ENCODE measurements around the gene SLC35A2. TPM values are rescaled to one million over a fixed set of nuclear protein-coding genes. Genes with fewer than 3 reads are reported as not detected.
"Not testable (repeated sequence)": the region's sequence is repeated elsewhere in the genome, so short reads cannot be mapped to it uniquely, and the experiment has no call there.

SLC35A2 gene
- total RNA-seq, 4 donors from 2014 or later: 17.1 to 32.3 (median 24.3) TPM

- WGBS: 42% methylated on average over 5 of the region's 5 CpGs
- H3K9me3 ChIP-seq: no peaks in the 10 kb centered on the region
- H3K27ac ChIP-seq: no peak overlapping the region
- H3K4me1 ChIP-seq: no peaks in the 10 kb centered on the region
- H3K27me3 ChIP-seq: no peaks in the 10 kb centered on the region
- DNase-seq (ENCODE audit: low spot score in 2 of 2): no peak
- TF ChIP-seq POLR2AphosphoS5 (IDR thresholded peaks at IDR 0.05) (no peak), CTCF (IDR thresholded peaks at IDR 0.05) (no peak), EP300 (IDR thresholded peaks at IDR 0.05) (no peak), POLR2A (IDR thresholded peaks at IDR 0.05) (no peak)
- no peaks in the 10 kb centered on the region for H3K36me3 ChIP-seq
- H3K4me3 ChIP-seq: no peak overlapping the region
These were observed 56.5 kb downstream of the SLC35A2 start for GRCh38 chrX:48854898-48855297.

GRCh38 chrX:48854121-48854804 is 57.2 kb downstream of the SLC35A2 start:
- not testable (repeated sequence) for H3K4me1 ChIP-seq; H3K4me3 ChIP-seq; H3K9me3 ChIP-seq; DNase-seq (ENCODE audit: low spot score in 2 of 2); H3K27ac ChIP-seq; H3K27me3 ChIP-seq; H3K36me3 ChIP-seq
- WGBS: 89% methylated on average over 10 of the region's 12 CpGs

GRCh38 chrX:48853494-48853893 is 58.0 kb downstream of the SLC35A2 start:
- not testable (repeated sequence) for H3K9me3 ChIP-seq; DNase-seq (ENCODE audit: low spot score in 2 of 2); H3K36me3 ChIP-seq; H3K4me1 ChIP-seq; H3K27me3 ChIP-seq; H3K4me3 ChIP-seq; H3K27ac ChIP-seq

Other genes starting within 250 kb of the SLC35A2 start
- 1 to 10 TPM in 3 of 4 donors, under 1 TPM in 1; 0.68 to 5.2 (median 3.5) TPM for gene WAS, start 227.8 kb downstream of the SLC35A2 start, total RNA-seq
- gene SUV39H1, start 214.9 kb downstream of the SLC35A2 start, total RNA-seq: 10 to 100 TPM in 1 of 4 donors, 1 to 10 TPM in 3; 5.9 to 15.1 (median 8.7) TPM
- not detected for gene GLOD5, start 149.9 kb downstream of the SLC35A2 start, total RNA-seq
- not detected for gene GATA1, start 125.1 kb downstream of the SLC35A2 start, total RNA-seq
- gene HDAC6, start 109.6 kb downstream of the SLC35A2 start, total RNA-seq: 100 to 1,000 TPM in 1 of 4 donors, 10 to 100 TPM in 3; 67.3 to 129 (median 93.2) TPM
- not detected for gene ERAS, start 85.1 kb downstream of the SLC35A2 start, total RNA-seq
- 1 to 10 TPM; 1.5 to 9.0 (median 2.4) TPM for gene PCSK1N, start 76.0 kb downstream of the SLC35A2 start, total RNA-seq
- 10 to 100 TPM; 40.8 to 60.5 (median 43.4) TPM for gene TIMM17B, start 13.9 kb downstream of the SLC35A2 start, total RNA-seq
- gene PQBP1, start 13.7 kb downstream of the SLC35A2 start, total RNA-seq: 10 to 100 TPM; 51.8 to 88.3 (median 71.9) TPM
- gene PIM2, start 7.4 kb upstream of the SLC35A2 start, total RNA-seq: 10 to 100 TPM in 1 of 4 donors, 1 to 10 TPM in 3; 6.2 to 18.2 (median 8.7) TPM
- 10 to 100 TPM; 32.3 to 50.1 (median 46.2) TPM for gene OTUD5, start 46.0 kb upstream of the SLC35A2 start, total RNA-seq
- gene KCND1, start 60.2 kb upstream of the SLC35A2 start, total RNA-seq: 1 to 10 TPM in 3 of 4 donors, under 1 TPM in 1; 0.55 to 2.8 (median 1.3) TPM
- gene GRIPAP1, start 90.6 kb upstream of the SLC35A2 start, total RNA-seq: 10 to 100 TPM; 26.8 to 67.7 (median 35.2) TPM
- gene TFE3, start 131.7 kb upstream of the SLC35A2 start, total RNA-seq: 10 to 100 TPM; 40.4 to 54.9 (median 50.3) TPM
- 10 to 100 TPM; 36.6 to 43.3 (median 38.1) TPM for gene CCDC120, start 147.4 kb upstream of the SLC35A2 start, total RNA-seq
- 10 to 100 TPM in 2 of 4 donors, 1 to 10 TPM in 2; 4.6 to 15.6 (median 9.2) TPM for gene PRAF2, start 162.4 kb upstream of the SLC35A2 start, total RNA-seq
- 100 to 1,000 TPM in 1 of 4 donors, 10 to 100 TPM in 3; 65.8 to 122 (median 86.8) TPM for gene WDR45, start 168.2 kb upstream of the SLC35A2 start, total RNA-seq
- gene GPKOW, start 212.1 kb upstream of the SLC35A2 start, total RNA-seq: 10 to 100 TPM; 27.7 to 31.7 (median 28.9) TPM